Measurements from ENCODE around the gene HEXA.

DNA sequence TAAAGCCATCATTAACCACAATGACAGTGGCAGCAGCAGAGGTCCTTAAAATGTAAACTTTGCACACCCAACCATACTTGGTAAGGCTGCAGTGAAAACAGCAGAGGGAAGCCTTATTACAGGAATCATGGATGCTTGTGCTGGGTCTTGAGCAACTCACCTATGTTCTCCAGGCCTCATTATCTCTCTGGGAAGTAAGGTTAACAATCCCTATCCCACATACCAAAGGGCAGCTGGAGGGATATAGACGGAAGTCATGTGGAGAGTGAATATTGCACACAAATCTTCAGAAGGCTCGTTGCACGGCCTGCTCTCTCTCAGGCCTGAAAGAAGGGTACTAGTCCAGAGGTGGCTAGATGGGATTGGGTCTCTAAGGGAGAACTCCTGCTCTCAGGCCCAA is 30.0 kb downstream of the HEXA start:
- no peak for TF ChIP-seq CTCF (IDR thresholded peaks at IDR 0.05)
- no peak for TF ChIP-seq REST (IDR thresholded peaks at IDR 0.05)
- TF ChIP-seq POLR2A (IDR thresholded peaks at IDR 0.05; ENCODE audit: low read length): no peak
- TF ChIP-seq, protein P1, sequence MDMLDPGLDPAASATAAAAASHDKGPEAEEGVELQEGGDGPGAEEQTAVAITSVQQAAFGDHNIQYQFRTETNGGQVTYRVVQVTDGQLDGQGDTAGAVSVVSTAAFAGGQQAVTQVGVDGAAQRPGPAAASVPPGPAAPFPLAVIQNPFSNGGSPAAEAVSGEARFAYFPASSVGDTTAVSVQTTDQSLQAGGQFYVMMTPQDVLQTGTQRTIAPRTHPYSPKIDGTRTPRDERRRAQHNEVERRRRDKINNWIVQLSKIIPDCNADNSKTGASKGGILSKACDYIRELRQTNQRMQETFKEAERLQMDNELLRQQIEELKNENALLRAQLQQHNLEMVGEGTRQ (IDR thresholded peaks at IDR 0.05): no peak
- TF ChIP-seq CEBPB (IDR thresholded peaks at IDR 0.05): no peak
- no peak for TF ChIP-seq SREBF2 (IDR thresholded peaks at IDR 0.05)
- TF ChIP-seq TP53 (CRISPR knock-in tag; IDR thresholded peaks at IDR 0.05): no peak

All from A549 (cell line).